Karpas-422 (cell line): ENCODE results near the gene CIB1. TPM values are rescaled to one million over a fixed set of nuclear protein-coding genes. Genes with fewer than 3 reads are reported as not detected.
"Not testable (repeated sequence)": the region's sequence is repeated elsewhere in the genome, so short reads cannot be mapped to it uniquely, and the experiment has no call there.

Experiments used
- DNase-seq: peaks from one replicate; pipeline ENCODE4 v3.0.0-alpha.2; 2015
- H2AFZ ChIP-seq: fragments of 200-600 bp; sonication (generic); 2 replicates; pipeline ENCODE4 v1.6.1; 2014; ENCODE audit warnings: antibody characterized with exemption, low read length, mixed read lengths
- H3K27ac ChIP-seq: fragments of 200-600 bp; sonication (generic); 2 replicates; pipeline ENCODE4 v1.5.1; 2014; ENCODE audit warnings: mild to moderate bottlenecking, low read length, moderate library complexity
- H3K27me3 ChIP-seq: fragments of 200-600 bp; sonication (generic); 2 replicates; pipeline ENCODE4 v1.6.1; 2014; ENCODE audit warnings: low read length, mixed read lengths
- H3K36me3 ChIP-seq: fragments of 200-600 bp; sonication (generic); 2 replicates; pipeline ENCODE4 v1.6.1; 2014; ENCODE audit warnings: low read length, mixed read lengths; ENCODE audit not compliant: insufficient read depth
- H3K4me1 ChIP-seq: fragments of 200-600 bp; sonication (generic); 2 replicates; pipeline ENCODE4 v1.6.1; 2014; ENCODE audit warnings: mild to moderate bottlenecking, low read length, mixed read lengths
- H3K4me2 ChIP-seq: fragments of 200-600 bp; sonication (generic); 2 replicates; pipeline ENCODE4 v1.6.1; 2014; ENCODE audit warnings: low read length, low read depth, mild to moderate bottlenecking; ENCODE audit not compliant: poor library complexity, severe bottlenecking
- H3K4me3 ChIP-seq: fragments of 200-600 bp; sonication (generic); 2 replicates; pipeline ENCODE4 v1.5.1; 2014; ENCODE audit warnings: mild to moderate bottlenecking, antibody characterized with exemption, low read length, mixed read lengths
- H3K79me2 ChIP-seq: fragments of 200-600 bp; sonication (generic); 2 replicates; pipeline ENCODE4 v1.6.1; 2014; ENCODE audit warnings: mild to moderate bottlenecking, low read length, mixed read lengths
- H3K9ac ChIP-seq: fragments of 200-600 bp; sonication (generic); 2 replicates; pipeline ENCODE4 v1.6.0; 2014; ENCODE audit warnings: low read length
- H3K9me2 ChIP-seq: fragments of 200-600 bp; sonication (generic), shearing (Covaris generic); replicated peaks from 2 replicates; pipeline ENCODE4 v1.6.0; 2014; ENCODE audit warnings: mild to moderate bottlenecking, low read length, moderate library complexity; ENCODE audit not compliant: insufficient read depth
- H3K9me3 ChIP-seq: fragments of 300-700, 200-600 bp; sonication (generic); 2 replicates; pipeline ENCODE4 v1.6.1; 2014; ENCODE audit warnings: low read length, mixed read lengths
- H4K20me1 ChIP-seq: fragments of 200-600 bp; sonication (generic); 2 replicates; pipeline ENCODE4 v1.6.1; 2014; ENCODE audit warnings: mild to moderate bottlenecking, antibody characterized with exemption, low read length, low read depth; ENCODE audit not compliant: insufficient read depth
- total RNA-seq: library from RNA; depleted of rRNA; stranded (reverse); fragments of >200 nt; shearing (Covaris generic); gene quantifications from 2 replicates; pipeline ENCODE4 v1.2.3, GENCODE V29; 2014; ENCODE audit warnings: low replicate concordance

CIB1 gene
- total RNA-seq, 1 experiment from 2014 or later = 42.1 TPM

DNA sequence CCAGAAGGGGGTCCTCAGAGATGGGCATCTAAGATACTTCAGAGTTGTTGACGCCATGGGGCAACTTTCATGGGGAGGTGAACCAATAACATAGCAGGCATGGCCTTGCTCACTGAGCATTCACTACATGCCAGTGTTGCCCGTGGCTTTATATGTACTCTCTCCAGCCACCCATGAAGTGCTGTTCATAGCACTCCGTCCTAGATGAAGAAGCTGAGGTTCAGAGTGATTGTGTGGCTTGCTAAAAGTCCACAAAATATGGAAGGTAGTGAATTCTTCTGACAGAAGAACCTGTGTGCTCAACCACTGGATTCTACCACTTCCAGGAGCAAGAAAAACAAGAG is 42.4 kb downstream of the CIB1 start:
- H3K9me3 ChIP-seq = no peaks in the 10 kb centered on the region
- H3K9ac ChIP-seq = peak overlapping the region; percentile 68
- H3K4me2 ChIP-seq = peak overlapping the region; percentile 69
- H3K79me2 ChIP-seq = peaks cover 21% of the 10 kb centered on the region
- peak overlapping the region; percentile 97 for H3K27ac ChIP-seq
- H3K27me3 ChIP-seq = no peaks in the 10 kb centered on the region
- H3K9me2 ChIP-seq = no peaks in the 10 kb centered on the region
- no peaks in the 10 kb centered on the region for H4K20me1 ChIP-seq
- no peak overlapping the region for H2AFZ ChIP-seq
- DNase-seq = no peak
- peaks cover 70% of the 10 kb centered on the region for H3K4me1 ChIP-seq
- no peaks in the 10 kb centered on the region for H3K36me3 ChIP-seq
- H3K4me3 ChIP-seq = peak overlapping the region; percentile 48

DNA sequence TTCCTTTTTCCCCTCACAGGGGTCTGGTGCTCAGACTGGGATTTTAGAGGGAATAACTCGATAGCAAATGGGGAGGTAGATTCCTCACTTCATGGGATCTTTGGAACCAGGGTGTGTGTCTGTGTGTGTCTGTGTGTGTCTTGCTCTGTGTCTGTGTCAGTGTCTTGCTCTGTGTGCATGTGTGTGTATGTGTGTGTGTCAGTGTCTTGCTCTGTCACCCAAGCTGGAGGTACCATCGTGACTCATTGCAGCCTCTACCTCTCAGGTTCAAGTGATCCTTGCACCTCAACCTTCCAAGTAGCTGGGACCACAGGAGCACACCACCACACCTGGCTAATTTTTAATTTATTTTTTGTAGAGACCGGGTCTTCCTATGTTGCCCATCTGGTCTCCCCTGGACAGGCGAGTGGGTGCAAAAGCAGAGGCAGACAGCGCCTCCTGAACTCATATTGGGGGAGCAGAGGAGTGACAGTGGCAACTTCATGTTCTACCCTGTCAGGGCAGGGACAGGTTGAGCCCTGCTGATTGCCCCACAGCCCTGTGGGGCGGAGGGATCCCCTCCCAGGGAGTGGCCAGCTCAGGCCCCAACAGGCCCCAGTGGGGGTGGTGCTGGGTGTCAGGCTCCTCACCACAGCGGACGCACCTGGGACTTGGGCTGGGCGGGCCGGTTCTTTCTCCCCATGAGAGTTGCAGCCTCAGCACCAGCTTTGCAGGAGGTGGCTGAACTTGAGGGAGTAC is 43.0 kb downstream of the CIB1 start:
- Histone ChIP-seq H3K79me2 (peaks cover 25% of the 10 kb centered on the region), H3K27me3 (no peaks in the 10 kb centered on the region), H3K36me3 (no peaks in the 10 kb centered on the region), H3K9me3 (no peaks in the 10 kb centered on the region), H3K4me2 (peak overlapping the region; percentile 69), H2AFZ (no peak overlapping the region), H3K27ac (peak overlapping the region; percentile 97), H3K9ac (peak overlapping the region; percentile 68), H4K20me1 (no peaks in the 10 kb centered on the region), H3K4me1 (peaks cover 76% of the 10 kb centered on the region), H3K9me2 (no peaks in the 10 kb centered on the region), H3K4me3 (peak overlapping the region; percentile 48)
- peak; percentile 94 for DNase-seq

DNA sequence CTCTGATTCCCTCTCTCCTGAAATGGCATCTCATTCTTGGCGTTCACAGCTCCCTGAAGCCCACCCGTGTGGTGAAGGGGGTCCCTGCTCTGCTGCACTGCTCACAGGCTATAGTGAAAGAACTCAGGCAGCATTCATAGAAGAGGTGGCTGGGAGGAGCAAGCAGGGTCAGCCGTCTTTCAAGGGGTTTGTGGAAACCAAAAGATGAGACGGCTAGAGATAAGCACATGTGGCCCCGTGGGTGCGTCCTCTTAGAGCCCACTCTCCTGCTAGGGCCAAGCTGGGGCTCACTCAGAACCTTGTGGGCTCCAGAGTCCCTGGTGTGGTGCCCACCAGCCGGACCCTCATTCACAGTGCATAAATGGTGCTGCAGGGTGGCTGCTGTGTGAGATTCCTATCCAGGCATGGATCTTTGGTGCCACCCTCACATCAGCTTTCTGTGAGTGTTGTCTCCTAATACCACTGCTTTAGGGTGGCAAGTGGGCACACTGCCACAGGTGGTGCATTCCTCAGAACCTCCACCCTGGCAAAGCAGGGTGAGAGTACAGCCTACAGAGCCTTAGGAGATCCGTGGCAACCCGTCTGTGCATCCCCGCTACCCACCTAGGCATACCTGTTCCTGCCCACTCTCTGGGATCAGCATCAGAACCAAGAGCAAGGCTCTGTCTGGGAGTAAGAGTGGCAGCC is 43.8 kb downstream of the CIB1 start:
- Histone ChIP-seq H3K36me3 (no peaks in the 10 kb centered on the region), H3K9me3 (no peaks in the 10 kb centered on the region), H3K4me2 (peak overlapping the region; percentile 69), H3K27ac (peak overlapping the region; percentile 97), H4K20me1 (no peaks in the 10 kb centered on the region), H3K4me1 (peaks cover 78% of the 10 kb centered on the region), H3K27me3 (no peaks in the 10 kb centered on the region), H3K9ac (peak overlapping the region; percentile 68), H3K9me2 (no peaks in the 10 kb centered on the region), H3K4me3 (peak overlapping the region; percentile 48; the same call in 1 of the 2 replicates), H2AFZ (peak overlapping the region; percentile 11; the same call in 1 of the 2 replicates), H3K79me2 (peaks cover 25% of the 10 kb centered on the region)
- peak; percentile 59 for DNase-seq

DNA sequence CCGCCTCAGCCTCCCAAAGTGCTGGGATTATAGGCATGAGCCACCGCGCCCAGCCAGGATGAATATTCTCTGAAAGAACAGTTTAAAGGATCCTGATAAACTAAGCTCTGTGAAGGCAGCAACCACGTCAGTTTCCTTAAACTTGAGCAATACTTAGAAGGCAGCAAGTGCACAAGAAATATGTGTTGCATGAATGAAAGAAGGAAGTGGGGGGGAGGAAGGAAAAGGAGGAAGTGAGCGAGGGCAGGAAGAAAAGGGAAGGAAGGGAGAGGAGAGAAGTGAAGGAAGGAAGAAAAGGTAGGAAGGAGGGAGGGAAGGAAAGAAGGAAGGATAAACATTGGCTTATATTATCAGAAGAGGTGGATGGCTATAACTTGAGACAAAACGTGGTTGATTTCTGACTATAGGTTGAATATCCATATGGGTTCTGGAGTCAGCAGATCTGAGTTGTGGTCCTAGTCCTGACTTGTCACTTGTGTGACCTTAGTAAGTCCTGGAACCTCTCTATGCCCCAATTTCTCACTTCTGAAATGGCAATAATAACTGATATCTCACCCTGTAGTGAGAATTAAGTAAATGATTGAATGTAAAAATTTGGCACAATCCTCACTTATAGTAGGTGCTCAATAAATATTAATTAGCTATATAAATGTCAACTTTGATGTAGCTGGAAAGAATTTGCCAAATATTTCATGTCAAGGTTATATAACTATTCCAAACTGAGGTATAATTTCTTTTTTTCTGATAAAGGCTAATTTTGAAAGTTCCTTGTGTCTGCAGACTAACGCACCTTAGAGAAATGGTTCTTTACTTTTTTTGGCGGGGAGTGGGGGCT is 44.6 kb downstream of the CIB1 start:
- Histone ChIP-seq H2AFZ (peak overlapping the region; percentile 11; the same call in 1 of the 2 replicates), H3K27me3 (no peaks in the 10 kb centered on the region), H3K4me2 (peak overlapping the region; percentile 69), H3K9me2 (no peaks in the 10 kb centered on the region), H3K4me1 (peaks cover 77% of the 10 kb centered on the region), H3K27ac (peak overlapping the region; percentile 97), H3K9me3 (no peaks in the 10 kb centered on the region), H4K20me1 (no peaks in the 10 kb centered on the region), H3K79me2 (peaks cover 25% of the 10 kb centered on the region), H3K4me3 (peak overlapping the region; percentile 48; the same call in 1 of the 2 replicates), H3K36me3 (no peaks in the 10 kb centered on the region), H3K9ac (peak overlapping the region; percentile 68)
- peak; percentile 55 for DNase-seq

DNA sequence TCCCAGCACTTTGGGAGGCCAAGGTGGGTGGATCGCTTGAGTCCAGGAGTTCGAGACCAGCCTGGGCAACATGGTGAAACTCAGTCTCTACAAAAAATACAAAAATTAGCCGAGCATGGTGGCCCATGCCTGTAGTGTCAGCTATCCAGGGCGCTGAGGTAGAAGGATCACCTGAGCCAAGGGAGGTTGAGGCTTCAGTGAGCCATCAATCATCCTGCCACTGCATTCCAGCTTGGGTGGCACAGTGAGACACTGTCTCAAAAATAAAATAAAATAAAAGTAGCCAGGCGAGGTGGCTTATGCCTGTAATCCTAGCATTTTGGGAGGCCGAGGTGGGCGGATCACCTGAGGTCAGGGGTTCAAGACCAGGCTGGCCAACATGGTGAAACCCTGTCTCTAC is 45.7 kb downstream of the CIB1 start:
- Histone ChIP-seq H3K79me2 (peaks cover 20% of the 10 kb centered on the region), H3K4me1 (peaks cover 76% of the 10 kb centered on the region)
- H4K20me1 ChIP-seq, H2AFZ ChIP-seq, H3K9ac ChIP-seq, H3K9me3 ChIP-seq, H3K36me3 ChIP-seq, DNase-seq, H3K27me3 ChIP-seq, H3K9me2 ChIP-seq, H3K4me2 ChIP-seq, H3K27ac ChIP-seq, H3K4me3 ChIP-seq: not testable (repeated sequence)

DNA sequence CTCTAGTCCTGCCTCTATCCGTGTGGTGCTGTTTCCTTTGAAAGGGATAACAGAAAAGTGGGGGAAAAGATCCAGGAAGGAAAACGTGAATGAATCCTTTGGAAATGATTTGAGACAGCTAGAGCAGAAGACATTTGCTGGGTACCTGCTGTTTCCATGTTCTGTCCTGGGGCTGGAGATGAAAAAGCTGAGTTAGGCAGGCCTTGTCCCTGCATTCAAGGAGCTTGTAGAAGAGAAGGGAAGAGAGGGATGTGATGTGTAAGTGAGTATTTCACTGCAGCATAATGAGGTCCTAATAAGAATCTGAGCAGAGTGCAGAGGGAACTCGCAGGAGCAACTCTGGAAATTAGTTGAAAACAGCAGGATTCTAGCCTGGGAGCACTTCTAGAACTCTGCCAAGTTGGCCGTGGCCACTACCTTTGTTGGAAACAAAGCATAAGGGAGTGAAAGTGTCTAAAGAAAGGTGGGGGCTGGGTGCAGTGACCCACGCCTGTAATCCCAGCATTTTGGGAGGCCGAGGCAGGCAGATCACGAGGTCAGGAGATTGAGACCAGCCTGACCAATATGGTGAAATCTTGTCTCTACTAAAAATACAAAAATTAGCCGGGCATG is 46.4 kb downstream of the CIB1 start:
- Histone ChIP-seq H3K4me1 (peaks cover 69% of the 10 kb centered on the region), H3K9me3 (no peaks in the 10 kb centered on the region), H3K9ac (peak overlapping the region; percentile 2; the same call in 1 of the 2 replicates), H3K79me2 (peaks cover 15% of the 10 kb centered on the region), H3K36me3 (no peaks in the 10 kb centered on the region), H3K27ac (peak overlapping the region; percentile 48), H3K9me2 (no peaks in the 10 kb centered on the region), H2AFZ (no peak overlapping the region), H3K4me2 (peak overlapping the region; percentile 29), H3K27me3 (no peaks in the 10 kb centered on the region), H4K20me1 (no peaks in the 10 kb centered on the region), H3K4me3 (no peak overlapping the region)
- no peak for DNase-seq

DNA sequence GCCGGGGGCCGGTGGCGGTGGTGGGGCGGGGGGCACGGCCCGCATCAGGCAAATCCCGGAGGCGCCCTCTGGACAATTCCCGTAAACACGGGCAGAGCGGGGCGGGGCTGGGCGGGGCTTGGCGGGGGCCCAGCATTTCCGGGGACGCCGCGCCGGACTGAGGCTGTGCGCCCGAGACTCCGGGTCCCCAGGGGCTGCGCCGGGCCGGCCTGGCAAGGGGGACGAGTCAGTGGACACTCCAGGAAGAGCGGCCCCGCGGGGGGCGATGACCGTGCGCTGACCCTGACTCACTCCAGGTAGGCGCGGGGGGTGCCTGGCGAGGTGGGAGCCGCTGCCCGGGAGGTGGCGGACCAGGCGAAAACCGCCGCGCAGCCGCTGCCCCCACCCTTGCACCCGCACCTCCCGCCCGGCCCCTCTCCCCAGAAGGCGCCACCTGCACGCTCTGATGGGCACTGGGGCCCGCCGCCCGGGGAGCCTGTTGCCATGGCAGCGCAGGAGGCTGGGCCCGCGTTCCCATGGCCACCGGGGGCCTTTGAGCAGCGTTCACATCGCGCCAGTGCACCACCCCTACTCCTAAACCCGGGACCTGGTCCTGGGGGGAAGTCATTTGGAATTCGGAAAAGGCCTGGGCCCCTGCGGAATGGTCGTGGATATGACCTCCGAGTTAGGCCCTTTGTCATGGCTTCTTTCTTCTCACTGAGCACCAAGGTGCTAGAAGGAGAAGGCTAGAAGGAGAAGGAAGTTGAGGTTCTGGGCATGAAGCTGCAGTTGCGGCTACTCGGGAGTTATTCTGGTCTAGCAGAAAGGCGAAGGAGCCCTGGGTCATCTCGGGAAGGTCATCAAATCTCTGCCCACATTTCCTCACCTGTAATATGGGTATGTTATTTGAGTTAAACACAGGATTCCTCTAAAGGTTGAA is 48.7 kb downstream of the CIB1 start:
- Histone ChIP-seq H3K27me3 (no peaks in the 10 kb centered on the region), H3K4me3 (peak overlapping the region; percentile 87), H3K79me2 (peaks cover 14% of the 10 kb centered on the region), H3K9ac (peak overlapping the region; percentile 94), H4K20me1 (no peaks in the 10 kb centered on the region), H3K27ac (peak overlapping the region; percentile 82), H3K9me2 (no peaks in the 10 kb centered on the region), H3K4me2 (peak overlapping the region; percentile 90), H2AFZ (peak overlapping the region; percentile 61), H3K4me1 (peaks cover 57% of the 10 kb centered on the region), H3K9me3 (no peaks in the 10 kb centered on the region), H3K36me3 (no peaks in the 10 kb centered on the region)
- DNase-seq = peak; percentile 91
